ENCODE data around the gene DEDD.

DEDD gene

DNA sequence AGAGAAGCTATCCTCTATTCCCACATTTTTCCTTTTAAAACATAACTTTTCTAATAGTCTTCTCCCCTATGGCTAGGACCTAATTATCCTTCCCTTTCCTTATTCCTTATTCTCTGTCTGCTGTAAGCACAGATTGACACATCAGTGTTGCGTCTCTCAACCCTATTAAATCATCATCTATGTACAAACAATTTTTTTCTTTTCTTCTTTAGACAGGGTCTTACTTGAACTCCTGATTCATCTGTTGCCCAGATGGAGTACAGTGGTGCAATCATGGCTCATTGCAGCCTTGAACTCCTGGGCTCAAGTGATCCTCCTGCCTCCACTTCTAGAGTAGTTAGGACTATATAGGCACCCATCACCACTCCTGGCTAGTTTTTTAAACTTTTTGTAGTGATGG is 26.0 kb downstream of the DEDD start:
- DNase-seq, result no peak
- in situ Hi-C loops (cut with HindIII; ENCODE audit: low pct_ligation_motif_present, low pct_unique_long_range_greater_than_20kb, low sequenced_read_pairs), result no loop called here

DNA sequence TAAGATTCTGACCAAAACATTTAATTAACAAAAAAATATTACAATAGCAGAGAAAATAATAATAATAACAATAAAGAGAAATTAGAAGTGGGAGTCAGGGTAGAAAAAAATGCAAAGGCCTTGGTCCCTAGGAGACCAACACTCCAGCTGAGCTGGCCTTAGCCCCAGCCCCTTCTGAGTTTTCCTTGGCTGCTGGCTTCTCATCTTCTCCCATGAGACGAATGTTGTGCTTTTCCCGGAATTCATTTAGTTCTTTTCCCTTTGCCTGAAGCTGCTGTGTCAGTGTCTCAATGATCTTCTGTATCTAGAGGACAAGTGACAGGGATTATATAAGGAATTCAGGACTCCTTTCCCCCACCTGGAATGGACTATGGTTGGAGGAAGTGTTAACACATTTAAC is 31.9 kb downstream of the DEDD start:
- no peak for DNase-seq
- in situ Hi-C loops (cut with HindIII; ENCODE audit: low pct_ligation_motif_present, low pct_unique_long_range_greater_than_20kb, low sequenced_read_pairs), result no loop called here

DNA sequence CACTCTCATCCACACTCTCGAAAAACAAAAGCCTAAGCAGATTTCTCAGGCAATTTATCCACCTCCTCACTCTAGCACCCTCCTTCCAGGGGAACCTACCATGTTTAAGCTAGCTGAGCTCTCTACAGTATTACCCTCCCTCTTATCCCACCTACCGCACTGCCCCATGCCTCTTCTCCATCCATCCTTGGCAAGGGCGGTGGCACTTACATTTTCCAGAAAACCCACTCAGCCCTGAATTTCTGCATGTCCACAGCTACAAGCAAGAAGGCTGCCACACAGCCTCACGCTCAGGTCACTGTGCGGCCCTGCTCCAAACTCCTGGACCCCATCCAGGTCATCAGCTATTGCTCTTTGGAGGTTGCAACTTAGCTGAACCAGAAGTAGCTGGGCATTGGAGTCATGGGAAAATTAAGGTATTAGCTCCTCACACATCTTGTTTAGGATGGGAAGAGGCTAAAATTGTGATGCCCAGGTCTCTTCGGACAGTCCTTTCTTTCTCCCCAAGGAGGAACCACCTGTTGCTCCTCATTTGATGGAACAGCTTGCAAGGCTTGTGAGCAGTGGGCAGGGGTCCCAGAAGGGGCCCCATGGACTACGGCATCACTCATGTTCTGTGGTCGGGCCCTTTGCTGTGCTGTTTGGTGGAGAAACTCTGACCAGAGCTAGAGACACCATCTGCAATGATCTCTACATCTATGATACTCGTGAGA is 33.2 kb downstream of the DEDD start:
- in situ Hi-C loops (cut with HindIII; ENCODE audit: low pct_ligation_motif_present, low pct_unique_long_range_greater_than_20kb, low sequenced_read_pairs), result no loop called here
- DNase-seq, result no peak

DNA sequence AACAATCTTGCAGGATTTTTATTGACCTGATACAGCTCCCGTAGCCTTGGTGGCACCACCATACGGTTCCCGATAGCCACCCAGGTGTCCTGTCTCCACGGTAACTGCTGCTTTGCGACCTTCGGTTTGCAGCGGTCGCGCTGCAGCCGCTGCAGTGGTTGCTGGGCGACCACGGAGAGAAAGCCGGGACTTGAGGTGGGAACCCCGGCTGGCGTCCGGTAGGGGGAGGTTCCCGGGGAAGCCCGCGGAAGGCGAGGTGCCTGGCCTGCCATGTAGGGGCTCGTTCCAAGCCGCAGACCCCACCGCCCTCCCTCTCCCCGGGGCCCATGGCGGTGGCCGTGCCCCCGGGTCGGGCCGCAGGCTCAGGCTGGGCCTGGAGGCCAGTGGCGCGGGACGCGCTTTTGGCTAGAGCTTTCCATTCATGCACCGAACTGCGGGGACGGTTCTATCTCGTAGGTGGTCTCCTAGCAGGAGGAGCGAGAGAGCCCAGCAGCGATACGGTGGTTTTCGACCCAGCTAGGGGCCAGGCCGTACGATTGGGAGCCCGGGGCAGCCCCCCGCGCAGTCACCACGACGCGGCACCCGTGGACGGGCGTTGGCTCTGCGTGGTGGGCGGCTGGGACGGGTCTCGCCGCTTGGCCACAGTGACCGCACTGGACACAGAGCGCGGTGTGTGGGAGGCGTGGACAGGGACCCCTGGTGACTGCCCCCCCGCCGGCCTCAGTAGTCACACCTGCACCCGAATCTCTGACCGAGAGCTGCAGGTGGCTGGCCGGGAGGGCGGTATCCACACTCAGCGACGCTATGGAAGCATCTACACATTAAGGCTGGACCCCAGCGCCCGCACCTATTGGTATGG is 34.0 kb downstream of the DEDD start, which contains the start of gene KLHDC9:
Gene KLHDC9 (plus strand): TSS at position 152 of the 859 bp plus-strand sequence. CDS start 175 bp downstream, at position 327.
- in situ Hi-C loops (cut with HindIII; ENCODE audit: low pct_ligation_motif_present, low pct_unique_long_range_greater_than_20kb, low sequenced_read_pairs), result no loop called here
- DNase-seq, result peak; percentile 89

DNA sequence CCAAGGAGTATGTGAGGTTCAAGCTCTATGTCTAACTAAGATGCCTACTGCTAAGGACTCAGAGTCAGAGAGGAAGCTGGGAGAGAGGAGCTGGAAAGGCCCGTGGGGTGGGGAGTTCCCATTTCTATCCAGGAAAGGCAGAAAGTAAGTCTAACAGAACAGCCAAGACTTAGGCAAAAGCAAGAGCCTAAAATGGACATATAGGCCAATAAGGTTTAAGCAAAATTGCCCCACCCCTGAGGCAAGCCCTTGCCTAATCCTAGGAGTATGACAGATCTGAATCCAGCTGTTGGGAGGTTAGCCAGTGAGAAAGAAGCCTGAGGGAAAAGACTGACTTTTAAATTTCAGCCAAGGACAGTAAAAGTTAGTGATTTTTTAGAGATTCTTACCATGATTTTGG is 35.9 kb downstream of the DEDD start:
- in situ Hi-C loops (cut with HindIII; ENCODE audit: low pct_ligation_motif_present, low pct_unique_long_range_greater_than_20kb, low sequenced_read_pairs), result no loop called here
- DNase-seq, result no peak

DNA sequence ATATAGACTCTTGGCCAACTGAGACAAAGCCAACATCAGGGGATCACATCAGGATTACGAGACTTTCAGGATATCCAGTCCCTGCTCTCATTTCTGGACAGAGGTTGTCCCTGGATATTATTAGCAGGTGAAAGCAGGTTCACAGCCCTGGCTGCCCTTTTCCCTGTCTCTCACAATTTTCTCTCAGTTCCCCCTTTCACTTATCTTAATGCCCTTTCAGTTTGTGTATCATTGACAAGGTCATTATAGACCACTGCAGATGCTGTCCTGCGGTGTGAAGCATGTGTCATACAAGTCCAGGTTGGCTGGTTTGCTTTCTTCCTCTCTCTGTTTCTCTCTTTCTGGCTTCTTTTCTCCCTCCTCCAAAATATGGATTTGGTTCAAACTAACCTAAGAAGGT is 36.5 kb downstream of the DEDD start:
- no peak for DNase-seq
- in situ Hi-C loops (cut with HindIII; ENCODE audit: low pct_ligation_motif_present, low pct_unique_long_range_greater_than_20kb, low sequenced_read_pairs), result no loop called here

DNA sequence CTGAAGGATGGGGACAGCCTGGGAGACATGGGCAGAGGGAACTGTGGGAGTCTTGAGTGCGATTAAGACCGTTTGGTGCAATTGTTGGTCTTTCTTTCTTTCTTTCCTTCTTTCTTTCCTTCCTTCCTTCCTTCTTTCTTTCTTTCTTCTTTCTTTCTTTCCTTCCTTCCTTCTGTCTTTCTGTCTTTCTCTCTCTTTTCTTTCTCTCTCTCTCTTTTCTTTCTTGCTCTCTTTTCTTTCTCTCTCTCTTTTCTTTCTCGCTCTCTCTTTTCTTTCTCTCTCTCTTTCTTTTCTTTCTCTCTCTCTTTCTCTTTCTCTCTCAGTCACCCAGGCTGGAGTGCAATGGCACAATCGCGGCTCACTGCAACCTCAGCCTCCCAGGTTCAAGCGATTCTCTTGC is 37.2 kb downstream of the DEDD start:
- in situ Hi-C loops (cut with HindIII; ENCODE audit: low pct_ligation_motif_present, low pct_unique_long_range_greater_than_20kb, low sequenced_read_pairs), result no loop called here

DNA sequence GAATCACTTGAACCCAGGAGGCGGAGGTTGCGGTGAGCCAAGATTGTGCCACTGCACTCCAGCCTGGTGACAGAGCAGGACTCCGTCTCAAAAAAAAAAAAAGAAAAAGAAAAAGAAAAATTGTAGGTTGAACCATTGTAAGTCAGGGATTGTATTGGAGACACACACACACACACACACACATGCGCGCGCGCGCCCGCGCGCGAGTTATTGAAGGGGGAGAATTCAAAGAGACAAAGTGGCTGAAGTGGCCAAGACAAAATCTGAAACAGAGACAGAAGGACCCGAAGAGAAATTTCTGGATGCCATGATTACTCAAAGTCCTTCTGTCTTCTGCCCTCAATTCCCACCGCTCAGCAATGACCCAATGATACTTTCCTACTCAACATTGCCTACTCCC is 38.0 kb downstream of the DEDD start:
- in situ Hi-C loops (cut with HindIII; ENCODE audit: low pct_ligation_motif_present, low pct_unique_long_range_greater_than_20kb, low sequenced_read_pairs), result no loop called here
- DNase-seq, result no peak

More for the DNA sequence above, 37.2 kb downstream of the DEDD start:
- DNase-seq, result no peak

DNA sequence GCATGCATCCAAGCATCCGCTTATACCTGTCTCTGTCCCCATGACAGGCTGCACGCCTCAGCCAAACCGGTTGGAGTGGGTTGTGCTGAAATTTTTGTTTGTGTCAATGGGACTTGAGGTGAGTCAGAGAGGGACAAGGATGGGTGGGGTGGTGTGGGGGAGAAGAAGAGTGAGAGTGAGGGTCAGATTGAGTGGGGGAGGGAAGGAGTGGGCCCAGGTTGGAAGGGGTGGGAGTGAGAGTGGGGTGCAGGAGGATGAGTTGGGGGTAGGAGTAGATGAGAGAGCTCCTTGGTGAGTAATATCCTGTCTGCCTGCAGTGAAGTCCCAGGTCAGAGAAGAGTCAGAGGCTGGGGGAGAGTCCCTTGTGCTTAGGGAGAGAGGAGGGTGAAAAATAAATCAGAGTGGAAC is 39.8 kb downstream of the DEDD start:
- no peak for DNase-seq
- in situ Hi-C loops (cut with HindIII; ENCODE audit: low pct_ligation_motif_present, low pct_unique_long_range_greater_than_20kb, low sequenced_read_pairs), result no loop called here

DNA sequence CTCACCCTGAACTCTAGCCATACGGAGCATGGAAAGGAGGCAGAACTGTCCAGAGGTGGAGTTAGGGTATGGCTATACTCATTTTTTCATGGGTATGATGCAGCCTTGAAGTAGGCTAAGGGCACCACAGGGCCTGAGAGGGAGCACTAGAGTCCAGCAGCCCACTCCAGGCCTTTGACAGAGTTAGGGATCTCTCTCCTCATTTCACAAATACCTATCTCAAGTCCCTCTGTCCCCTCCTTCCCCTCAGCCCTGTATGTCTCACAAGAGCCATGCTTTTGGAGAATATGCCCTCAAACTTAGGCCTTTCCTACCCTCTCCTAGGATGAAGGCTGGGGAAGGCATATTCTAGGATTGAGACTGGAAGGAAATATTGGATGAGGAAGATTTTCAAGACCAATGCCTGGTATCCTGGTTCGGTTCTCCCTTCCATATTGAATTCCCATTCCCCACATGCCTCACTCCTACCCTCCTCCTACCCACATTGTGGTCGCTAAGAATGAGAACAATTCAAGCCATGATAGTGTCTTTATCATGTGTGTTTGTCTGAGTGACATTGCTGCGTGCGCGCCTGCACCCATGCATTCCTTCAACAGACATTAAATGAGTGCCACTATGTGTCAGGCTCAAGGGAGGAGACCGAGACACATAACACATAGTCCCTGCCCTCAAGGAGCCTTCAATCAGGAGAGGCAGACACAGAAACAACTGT is 40.5 kb downstream of the DEDD start:
- in situ Hi-C loops (cut with HindIII; ENCODE audit: low pct_ligation_motif_present, low pct_unique_long_range_greater_than_20kb, low sequenced_read_pairs), result no loop called here
- no peak for DNase-seq

DNA sequence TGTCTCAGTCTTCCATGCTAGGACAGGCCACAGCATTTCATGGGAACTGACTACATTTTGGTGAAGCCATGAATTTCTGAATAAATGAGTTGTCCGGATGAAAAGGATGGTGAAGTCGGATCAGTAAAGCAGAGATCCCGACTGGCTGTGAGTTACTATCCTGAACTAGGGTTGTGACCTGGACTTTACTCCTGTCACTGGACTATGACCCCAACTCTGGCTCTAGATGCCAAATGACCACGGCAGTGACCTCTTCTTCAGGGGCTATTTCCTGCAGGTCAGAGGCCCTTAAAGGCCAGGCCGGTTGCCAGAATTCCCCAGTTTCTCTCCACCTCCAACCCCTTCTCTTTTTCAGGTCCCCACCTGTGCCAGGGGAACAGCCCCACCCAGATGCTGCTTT is 41.4 kb downstream of the DEDD start:
- in situ Hi-C loops (cut with HindIII; ENCODE audit: low pct_ligation_motif_present, low pct_unique_long_range_greater_than_20kb, low sequenced_read_pairs), result no loop called here
- DNase-seq, result no peak

DNA sequence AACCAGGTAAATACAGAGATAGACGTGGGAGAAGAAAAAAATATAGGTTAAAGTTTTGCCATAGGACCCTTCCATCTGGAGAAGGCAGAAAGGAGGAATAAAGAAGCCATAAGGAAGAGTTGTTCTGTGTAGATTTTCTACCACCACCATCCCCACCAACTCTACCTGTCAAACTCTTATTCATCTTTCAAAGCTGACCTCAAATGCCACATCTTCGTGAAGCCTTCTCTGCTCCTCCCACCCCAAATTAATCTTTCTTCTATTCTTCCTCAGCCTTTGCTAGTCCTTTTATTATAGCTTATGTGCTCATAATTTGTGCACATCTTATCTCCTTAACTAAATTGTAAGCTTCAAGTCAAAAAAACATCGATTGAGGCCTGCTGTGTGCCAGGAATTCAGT is 41.9 kb downstream of the DEDD start:
- DNase-seq, result no peak
- in situ Hi-C loops (cut with HindIII; ENCODE audit: low pct_ligation_motif_present, low pct_unique_long_range_greater_than_20kb, low sequenced_read_pairs), result no loop called here

DNA sequence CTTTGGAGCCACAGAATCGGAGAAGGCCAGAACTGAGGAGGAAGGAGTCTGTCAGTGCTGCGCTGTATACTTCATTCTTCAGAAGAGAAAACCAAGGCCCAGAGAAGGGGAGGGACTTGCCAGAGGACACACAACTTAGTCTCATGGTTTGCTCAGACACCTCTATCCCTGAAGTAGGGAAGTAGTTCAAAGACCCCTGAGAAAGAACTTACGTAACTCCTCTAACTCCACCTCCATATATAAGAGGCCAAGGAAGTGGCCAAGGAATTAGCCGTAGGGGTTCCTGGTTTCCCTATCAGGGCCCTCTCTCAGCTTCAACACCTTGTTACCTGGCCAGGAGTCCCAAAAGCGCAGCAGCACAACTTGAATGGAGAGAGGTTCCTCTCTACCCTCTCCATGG is 42.5 kb downstream of the DEDD start:
- DNase-seq, result no peak
- in situ Hi-C loops (cut with HindIII; ENCODE audit: low pct_ligation_motif_present, low pct_unique_long_range_greater_than_20kb, low sequenced_read_pairs), result no loop called here

DNA sequence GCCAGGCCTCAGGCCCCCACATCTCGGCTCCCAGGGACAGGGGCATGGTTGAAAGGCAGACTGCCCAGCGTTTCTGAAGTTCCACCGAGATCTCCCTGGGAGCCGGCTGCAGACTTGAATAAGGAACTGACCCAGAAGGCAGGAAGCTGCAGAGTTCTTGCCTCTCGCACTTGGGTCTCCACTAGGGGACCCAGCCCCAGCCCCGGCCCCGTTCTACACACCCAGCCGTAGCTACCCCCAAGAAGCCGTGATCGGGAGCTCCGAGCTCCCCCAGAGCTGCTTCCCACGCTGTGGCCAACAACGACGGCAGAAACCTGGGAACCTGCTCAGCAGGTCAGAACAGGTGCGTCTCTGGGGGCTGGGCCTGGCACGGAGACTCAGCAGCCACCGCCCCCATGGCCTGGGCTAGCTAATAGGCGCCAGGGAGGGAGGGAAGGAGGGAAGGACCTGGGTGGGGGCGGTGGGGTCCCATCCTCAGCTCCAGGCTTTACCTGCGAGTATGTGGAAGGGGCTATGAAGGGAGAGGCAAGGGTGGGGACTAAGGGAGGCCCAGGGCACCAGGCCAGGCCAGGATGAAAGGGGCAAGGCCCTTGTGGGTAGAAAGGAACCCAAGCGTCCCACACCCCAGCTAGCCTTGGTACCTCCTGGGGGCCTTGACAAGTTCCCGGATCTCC is 43.1 kb downstream of the DEDD start, which contains the start of gene NECTIN4:
Gene NECTIN4 (minus strand): TSS at position 308 of the 674 bp plus-strand sequence. CDS start 262 bp downstream, at position 46.
- no peak for DNase-seq
- in situ Hi-C loops (cut with HindIII; ENCODE audit: low pct_ligation_motif_present, low pct_unique_long_range_greater_than_20kb, low sequenced_read_pairs), result no loop called here

DNA sequence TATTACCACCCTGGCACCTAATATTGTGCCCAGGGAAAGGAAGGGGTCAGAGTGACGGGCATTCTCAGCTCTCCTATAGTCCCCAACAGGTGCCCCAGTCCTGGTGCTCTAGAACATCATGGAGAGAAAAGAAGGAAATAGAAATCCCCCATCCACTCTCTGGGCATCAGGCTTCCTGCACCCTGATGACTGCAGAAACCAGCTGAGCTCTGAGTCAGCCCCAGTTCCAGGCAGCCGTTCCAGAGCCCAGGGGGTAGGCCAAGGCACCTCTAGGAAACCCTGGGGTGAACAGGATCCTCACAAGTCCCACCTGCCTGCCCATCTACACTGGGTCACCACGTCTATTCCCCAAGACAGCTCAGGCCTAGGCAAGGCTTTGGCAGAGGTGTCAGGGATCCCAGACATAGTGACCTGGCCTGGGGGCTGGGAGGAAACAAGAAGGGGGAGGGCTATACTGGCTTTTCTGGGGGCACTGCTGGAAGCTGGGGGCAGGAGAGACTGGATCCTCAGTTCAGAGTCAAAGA is 43.8 kb downstream of the DEDD start:
- in situ Hi-C loops (cut with HindIII; ENCODE audit: low pct_ligation_motif_present, low pct_unique_long_range_greater_than_20kb, low sequenced_read_pairs), result no loop called here

DNA sequence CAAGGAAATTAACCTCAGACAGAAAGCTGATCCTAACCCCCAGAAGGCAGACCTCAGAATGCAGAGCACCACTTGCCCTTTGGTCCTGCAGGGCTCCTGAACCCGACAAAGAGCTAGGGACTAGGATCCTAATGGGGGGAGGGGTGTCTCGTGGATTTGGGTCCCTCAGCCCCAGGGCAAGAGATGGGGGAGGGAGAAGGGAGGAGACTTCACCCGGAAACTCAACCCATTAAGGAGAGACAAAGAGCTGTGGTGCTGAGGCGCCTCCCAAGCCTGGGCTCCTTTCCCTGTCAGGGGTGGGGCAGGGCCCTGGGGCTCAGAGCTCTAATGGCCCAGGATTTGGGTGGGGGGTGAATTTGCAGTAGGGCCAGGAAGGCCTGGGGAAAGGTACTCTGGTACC is 46.0 kb downstream of the DEDD start:
- DNase-seq, result no peak
- in situ Hi-C loops (cut with HindIII; ENCODE audit: low pct_ligation_motif_present, low pct_unique_long_range_greater_than_20kb, low sequenced_read_pairs), result no loop called here

More for the DNA sequence above, 43.8 kb downstream of the DEDD start:
- DNase-seq, result peak; percentile 66

DNA sequence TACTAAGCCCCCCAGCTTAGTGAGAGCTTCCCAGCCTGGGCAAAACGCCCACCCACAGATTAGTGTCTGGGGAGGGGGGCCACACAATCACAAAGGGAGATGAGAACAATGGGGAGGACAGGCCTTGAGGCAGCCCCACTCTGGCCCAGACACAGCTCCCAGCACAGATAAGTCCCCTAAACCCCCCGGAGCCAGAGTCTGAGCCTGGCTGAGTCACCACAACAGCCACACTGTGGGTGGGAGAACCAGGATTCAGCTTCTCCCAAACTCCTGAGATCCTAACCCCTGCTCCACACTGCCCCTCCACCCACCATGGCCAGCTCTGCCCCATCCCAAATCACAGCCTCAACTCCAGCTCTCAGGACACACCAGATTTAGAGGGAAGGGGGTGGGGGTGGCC is 47.3 kb downstream of the DEDD start:
- DNase-seq, result no peak
- in situ Hi-C loops (cut with HindIII; ENCODE audit: low pct_ligation_motif_present, low pct_unique_long_range_greater_than_20kb, low sequenced_read_pairs), result no loop called here

DNA sequence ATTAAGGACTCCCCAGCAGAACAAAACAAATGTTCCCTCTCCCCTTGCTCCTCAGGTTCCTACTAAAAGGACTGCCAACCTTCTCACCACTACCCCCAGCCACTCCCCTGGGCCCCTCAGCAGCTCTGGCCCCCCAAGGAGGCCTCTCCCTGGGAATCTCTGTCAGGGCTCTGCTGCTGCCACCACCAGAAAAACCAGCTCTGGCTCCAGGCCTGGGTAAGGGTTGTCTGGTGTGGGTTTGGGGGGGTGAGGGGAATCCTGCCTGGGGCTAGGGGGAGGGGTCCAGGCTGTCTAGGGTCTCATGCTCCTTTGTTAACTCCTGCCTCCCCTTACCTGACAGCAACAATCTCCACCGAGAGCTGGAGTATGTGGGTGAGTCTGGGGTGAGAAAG is 47.9 kb downstream of the DEDD start:
- in situ Hi-C loops (cut with HindIII; ENCODE audit: low pct_ligation_motif_present, low pct_unique_long_range_greater_than_20kb, low sequenced_read_pairs), result no loop called here
- DNase-seq, result no peak

Data from ACHN (cell line).